GM23248 (cell line): ENCODE results near the gene STK26.

Source experiments
- EZH2 ChIP-seq: fragments of 200-600 bp; sonication (generic); IDR thresholded peaks from 2 replicates; pipeline ENCODE4 v1.6.1; 2018; ENCODE audit warnings: antibody characterized with exemption, mild to moderate bottlenecking; ENCODE audit not compliant: insufficient read depth, poor library complexity, severe bottlenecking
- EZH2phosphoT487 ChIP-seq: fragments of 200-600 bp; sonication (generic); IDR thresholded peaks from 2 replicates; pipeline ENCODE4 v1.6.1; 2018; ENCODE audit warnings: antibody characterized with exemption, moderate library complexity, mild to moderate bottlenecking, low read depth; ENCODE audit not compliant: insufficient read depth

GRCh38 chrX:132119283-132119682 lies 96.2 kb downstream of the STK26 start:
- TF ChIP-seq EZH2phosphoT487, result no peak
- TF ChIP-seq EZH2, result no peak
